Measurements from ENCODE around the gene ARL15.

GRCh38 chr5:54165687-54166086, 144.7 kb downstream of the ARL15 start:
- TF ChIP-seq EZH2 (IDR thresholded peaks at IDR 0.05; ENCODE audit: low read depth) = no peak
- TF ChIP-seq CTCF (conservative IDR thresholded peaks at IDR 0.05) = no peak
